Measurements from ENCODE around the gene NT5C.
A peak's percentile ranks its signal among the peaks of the same experiment; 100 is the strongest.

Gene NT5C

DNA sequence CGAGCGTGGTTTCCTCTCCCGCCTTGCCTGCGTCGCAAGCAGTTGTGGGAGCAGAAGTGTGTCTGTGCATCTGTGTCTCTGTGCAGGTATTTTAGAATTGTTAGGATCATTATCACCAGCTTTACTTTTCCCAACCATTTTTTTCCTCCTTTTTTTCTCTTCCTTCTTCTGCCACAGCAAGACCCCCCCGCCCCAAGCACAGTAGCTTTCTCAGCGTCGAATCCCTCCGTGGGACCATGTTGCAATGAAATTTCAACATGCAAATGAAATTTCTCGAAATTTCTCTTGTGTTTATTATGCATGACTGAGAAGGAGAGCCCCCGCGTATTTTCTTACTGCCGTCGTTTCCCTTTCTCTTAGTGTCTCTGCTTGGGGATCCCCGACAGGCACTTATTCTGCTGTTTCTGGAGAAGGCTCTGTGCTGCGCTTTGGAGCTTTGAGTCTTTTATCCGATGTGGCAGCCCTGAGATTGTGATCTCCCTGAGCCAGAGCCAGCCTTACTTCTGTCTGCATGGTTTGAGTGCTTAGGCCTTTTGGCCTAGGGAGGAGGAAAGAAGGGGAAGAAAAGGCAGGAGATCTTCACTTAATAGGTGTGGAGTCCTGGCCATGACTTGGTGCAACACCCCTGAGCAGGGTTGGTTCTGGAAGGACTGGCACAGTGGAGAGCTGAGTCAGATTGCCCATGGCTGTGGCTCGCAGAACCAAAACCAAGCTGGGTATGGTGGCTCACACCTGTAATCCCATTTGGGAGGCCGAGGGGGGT is 16.8 kb downstream of the NT5C start:
- DNase-seq, result no peak

GRCh38 chr17:75113798-75114551 is 17.6 kb downstream of the NT5C start:
- peak; percentile 81 to 83 for DNase-seq

DNA sequence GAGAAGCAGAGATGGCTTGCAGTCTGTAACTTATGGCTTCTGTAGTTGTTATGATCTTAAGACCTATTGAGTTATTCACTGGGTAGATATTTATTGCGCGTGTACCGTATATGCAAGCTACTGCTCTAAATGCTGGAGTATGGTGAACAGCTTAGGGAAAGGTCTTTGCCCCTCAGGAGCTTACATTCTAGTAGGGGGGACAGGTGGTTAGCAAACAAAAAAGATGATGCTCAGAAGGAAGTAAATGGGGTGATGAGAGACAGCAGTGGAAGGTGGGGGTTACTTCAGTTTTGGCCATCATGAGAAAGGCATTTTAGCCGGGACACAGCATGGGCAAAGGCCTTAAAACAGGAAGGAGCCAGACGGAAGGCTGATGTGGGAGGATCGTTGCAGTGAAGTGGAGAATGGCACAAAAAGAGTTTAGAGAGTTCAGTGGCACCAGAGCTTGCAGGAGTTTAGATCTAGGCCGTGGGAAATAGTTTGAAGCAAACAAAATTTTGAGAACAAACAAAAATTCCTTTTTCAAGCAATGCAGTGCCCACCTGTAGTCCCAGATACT is 19.7 kb downstream of the NT5C start:
- DNase-seq, result no peak

DNA sequence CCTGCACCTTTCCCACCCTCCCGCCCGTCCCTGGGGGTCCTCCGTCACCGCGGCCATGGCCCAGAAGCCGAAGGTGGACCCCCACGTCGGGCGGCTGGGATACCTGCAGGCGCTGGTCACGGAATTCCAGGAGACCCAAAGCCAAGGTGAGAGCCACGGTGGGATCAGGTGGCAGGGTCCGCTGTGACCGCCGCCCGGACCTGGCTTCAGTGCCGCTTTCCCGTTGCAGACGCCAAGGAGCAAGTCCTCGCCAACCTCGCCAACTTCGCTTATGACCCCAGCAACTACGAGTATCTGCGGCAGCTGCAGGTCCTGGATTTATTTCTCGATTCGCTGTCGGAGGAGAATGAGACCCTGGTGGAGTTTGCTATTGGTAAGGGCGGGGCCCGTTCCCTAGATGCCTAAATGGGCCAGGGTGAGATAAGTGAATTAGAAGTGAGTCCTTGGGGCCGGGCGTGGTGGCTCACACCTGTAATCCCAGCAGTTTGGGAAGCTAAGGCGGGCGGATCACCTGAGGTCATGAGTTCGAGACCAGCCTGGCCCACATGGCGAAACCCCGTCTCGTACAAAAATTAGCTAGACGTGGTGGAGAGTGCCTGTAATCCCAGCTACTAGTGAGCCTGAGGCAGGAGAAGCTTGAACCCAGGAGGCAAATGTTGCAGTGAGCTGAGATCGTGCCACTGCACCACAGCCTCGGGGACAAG is 21.2 kb downstream of the NT5C start:
- no peak for DNase-seq

GRCh38 chr17:75109407-75110233 is 21.9 kb downstream of the NT5C start, which contains the start of gene ARMC7:
ARMC7 (plus strand) TSS chr17:75109969; CDS start chr17:75110289, 320 bp downstream.
- DNase-seq, result peak; percentile 88 to 91

GRCh38 chr17:75109046-75109406 is 22.5 kb downstream of the NT5C start:
- DNase-seq, result no peak

- no peak for DNase-seq
These were observed 23.3 kb downstream of the NT5C start for GRCh38 chr17:75108193-75108592.

DNA sequence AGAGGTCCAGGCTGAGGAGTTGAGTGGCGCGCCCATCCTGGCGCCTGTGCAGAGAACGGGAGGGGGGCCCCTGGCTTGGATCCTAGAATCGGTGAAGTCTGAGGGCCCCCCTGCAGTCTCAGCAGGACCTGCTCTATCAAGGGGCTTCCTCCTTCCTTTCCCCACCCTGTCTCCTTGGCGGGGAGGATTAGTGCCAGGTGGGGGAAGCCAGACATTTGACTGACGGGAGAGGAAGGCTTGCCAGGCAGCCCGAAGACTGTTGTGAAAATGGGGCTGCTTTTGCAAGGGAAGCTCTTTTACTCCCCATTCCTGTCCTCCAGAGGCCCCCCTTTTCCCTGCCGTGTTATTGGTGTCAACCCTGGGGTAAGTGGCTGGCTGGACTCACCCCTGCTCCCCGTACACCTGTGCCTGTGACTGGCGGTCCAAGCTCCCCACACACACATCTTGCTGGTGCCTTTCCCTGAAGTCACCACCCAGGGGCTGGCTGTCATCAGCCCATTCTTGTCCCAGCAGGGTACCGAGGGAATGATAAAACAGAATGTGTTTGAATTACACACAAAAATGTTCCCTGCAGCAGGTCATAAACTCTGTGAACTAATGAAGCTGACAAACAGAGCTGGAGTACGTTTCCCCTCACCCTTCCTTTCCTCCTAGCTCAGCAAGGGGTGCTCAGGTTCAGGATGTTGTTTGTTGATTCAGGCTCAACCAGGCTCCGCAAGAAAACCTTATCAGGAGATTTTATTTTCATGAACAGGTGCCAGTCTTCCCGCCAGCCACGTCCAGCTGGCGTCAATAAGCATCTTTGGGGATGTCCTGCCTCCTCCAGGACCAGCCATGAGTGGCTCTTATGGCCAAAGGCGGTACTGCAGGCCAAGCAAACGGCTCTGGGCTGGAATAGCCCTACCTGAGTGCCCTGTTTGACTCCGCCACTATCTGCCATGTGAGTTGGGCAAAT is 26.1 kb downstream of the NT5C start:
- DNase-seq, result no peak

GRCh38 chr17:75103601-75104554 is 27.7 kb downstream of the NT5C start:
- DNase-seq, result no peak

- DNase-seq, result no peak
These were observed 29.1 kb downstream of the NT5C start for GRCh38 chr17:75102385-75102821.

DNA sequence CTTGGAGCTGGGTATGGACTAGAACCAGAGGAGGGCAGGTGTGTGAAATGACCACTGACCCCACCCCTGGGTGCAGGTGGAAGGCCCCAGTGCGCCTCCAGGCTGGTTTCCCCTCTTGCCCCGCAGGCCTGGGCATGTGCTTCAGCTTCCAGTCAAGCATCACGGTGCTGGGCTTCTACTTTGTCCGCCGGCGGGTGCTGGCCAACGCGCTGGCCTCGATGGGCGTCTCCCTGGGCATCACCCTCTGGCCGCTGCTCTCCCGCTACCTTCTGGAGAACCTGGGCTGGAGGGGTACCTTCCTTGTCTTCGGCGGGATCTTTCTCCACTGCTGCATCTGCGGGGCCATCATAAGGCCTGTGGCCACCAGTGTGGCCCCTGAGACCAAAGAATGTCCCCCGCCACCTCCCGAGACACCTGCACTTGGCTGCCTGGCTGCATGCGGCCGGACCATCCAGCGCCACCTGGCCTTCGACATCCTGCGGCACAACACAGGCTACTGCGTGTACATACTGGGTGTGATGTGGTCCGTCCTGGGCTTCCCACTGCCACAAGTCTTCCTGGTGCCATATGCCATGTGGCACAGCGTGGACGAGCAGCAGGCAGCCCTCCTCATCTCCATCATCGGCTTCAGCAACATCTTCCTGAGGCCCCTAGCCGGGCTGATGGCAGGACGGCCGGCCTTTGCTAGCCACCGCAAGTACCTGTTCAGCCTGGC is 31.5 kb downstream of the NT5C start:
- no peak for DNase-seq

- no peak for DNase-seq
These were observed 32.7 kb downstream of the NT5C start for GRCh38 chr17:75098861-75099260.

GRCh38 chr17:75097865-75098264 is 33.7 kb downstream of the NT5C start:
- no peak for DNase-seq

DNA sequence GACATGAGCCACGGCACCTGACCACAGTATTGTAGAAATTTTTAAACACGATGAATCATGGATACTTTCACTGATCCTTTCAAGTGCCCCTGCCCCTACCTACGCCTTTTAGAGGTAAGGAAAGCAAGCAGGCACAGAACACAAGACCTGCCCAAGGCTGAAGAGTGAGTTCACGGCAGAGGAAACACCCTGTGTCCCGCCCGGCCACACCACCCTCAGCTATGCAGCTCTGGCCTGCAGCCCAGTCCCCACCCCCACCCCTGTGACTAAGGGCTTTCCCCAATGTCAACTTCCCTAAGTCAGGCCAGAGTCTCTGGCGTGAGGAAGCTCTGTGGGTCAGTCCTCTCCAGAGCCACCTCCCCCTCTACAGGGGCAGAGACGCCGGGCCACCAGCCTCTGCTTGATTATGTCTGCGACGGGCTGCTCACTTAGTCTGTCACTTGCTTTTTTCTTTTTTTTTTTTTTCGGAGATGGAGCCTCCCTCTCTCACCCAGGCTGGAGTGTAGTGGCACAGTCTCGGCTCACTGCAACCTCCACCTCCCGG is 35.4 kb downstream of the NT5C start:
- DNase-seq, result no peak

DNA sequence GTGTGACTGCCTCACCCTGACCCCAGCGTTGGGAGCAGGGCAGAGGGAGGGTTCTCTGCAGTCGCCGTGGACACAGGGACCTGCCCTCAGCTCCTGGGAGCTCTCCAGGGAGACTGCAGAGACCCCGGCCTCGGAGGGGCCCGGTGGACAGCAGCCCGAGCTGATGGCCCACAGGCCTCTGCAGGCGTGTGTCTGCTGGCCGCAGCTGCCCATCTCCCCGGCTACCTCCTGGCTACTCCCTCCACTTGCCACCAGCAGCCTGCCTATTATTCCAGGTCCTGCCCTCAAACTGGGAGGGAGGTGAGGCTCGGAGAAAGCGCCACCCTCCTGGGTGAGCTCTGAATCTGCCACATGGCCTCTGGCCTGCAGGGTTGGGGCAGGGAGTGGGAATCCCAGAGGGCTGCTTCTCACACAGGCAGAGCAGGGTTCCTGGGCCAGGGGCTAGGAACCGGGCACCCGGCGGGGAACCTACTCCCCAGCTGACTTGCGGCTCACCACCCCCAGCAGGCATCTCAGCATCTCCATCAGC is 36.6 kb downstream of the NT5C start:
- DNase-seq, result no peak

DNA sequence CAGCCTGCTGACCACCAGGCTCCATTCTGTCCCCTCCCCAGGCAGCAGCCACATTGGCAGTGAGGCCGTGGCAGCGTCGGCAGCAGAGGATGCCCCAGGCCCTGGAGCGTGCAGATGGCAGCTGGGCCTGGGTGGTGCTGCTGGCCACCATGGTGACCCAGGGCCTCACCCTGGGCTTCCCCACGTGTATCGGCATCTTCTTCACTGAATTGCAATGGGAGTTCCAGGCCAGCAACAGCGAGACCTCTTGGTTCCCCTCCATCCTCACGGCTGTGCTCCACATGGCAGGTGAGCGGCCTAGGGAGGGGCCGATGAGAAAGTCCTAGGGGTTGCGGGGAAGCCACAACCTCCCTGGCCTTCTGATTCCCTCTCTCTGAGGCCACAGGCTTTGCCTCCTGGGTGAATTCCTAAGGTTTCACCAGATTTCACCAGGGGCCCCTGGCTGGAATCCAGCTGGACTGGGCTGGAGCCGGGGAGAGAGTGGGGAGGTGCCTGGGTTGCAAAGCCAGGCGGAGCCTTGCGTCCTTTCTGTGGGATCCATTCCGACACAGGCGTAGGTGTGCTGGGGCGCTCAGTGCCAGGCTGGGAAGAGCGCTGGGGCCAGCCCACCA is 37.9 kb downstream of the NT5C start:
- no peak for DNase-seq

DNA sequence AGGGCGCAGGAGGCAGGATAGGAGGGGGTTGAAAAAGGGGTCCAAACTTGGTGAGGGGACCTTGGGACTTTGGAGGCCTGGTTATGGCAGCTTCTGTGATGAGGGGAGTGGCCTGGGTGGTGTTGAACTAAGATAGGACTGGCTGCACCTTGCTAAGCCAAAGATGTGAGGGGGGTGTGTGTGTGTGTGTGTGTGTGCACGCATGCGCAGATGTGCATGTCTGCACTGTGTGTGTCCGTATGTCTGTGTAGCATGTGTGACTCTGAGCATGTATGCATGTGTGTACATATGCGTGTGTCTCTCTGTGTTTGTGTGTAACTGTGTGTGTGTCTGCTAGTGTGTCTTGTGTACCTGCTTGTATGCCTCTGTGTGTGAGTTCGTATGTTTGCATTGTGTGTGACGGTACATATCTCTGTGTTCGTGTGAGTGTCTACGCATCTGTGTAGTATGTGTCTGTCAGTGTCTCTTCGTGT is 39.7 kb downstream of the NT5C start:
- no peak for DNase-seq
